ENCODE results near the gene ADK.

The ADK gene

GRCh38 chr10:74637685-74638084, 486.7 kb downstream of the ADK start:
- H3K27me3 Mint-ChIP-seq: no peaks in the 10 kb centered on the region
- peaks cover 18% of the 10 kb centered on the region for H3K9me3 Mint-ChIP-seq
- H3K4me3 Mint-ChIP-seq: no peak overlapping the region
- H3K4me1 Mint-ChIP-seq (ENCODE audit: low read depth): no peaks in the 10 kb centered on the region
- H3K36me3 Mint-ChIP-seq (ENCODE audit: low read depth): peaks cover 63% of the 10 kb centered on the region
- no peak overlapping the region for H3K27ac Mint-ChIP-seq
- DNase-seq: no peak

GRCh38 chr10:74640134-74640921, 489.3 kb downstream of the ADK start:
- Mint-ChIP-seq H3K27ac (no peak overlapping the region), H3K4me1 (ENCODE audit: low read depth) (no peaks in the 10 kb centered on the region)

GRCh38 chr10:74641659-74642058, 490.6 kb downstream of the ADK start:
- Mint-ChIP-seq H3K27me3 (no peaks in the 10 kb centered on the region), H3K4me1 (ENCODE audit: low read depth) (no peaks in the 10 kb centered on the region), H3K36me3 (ENCODE audit: low read depth) (peaks cover 47% of the 10 kb centered on the region), H3K9me3 (peaks cover 3% of the 10 kb centered on the region), H3K4me3 (no peak overlapping the region), H3K27ac (no peak overlapping the region)
- no peak for DNase-seq

More at GRCh38 chr10:74640134-74640921, 489.3 kb downstream of the ADK start:
- no peak overlapping the region for H3K4me3 Mint-ChIP-seq
- H3K27me3 Mint-ChIP-seq: no peaks in the 10 kb centered on the region
- peaks cover 51% of the 10 kb centered on the region for H3K36me3 Mint-ChIP-seq (ENCODE audit: low read depth)
- DNase-seq: no peak
- H3K9me3 Mint-ChIP-seq: peaks cover 6% of the 10 kb centered on the region

GRCh38 chr10:74642901-74643595, 492.0 kb downstream of the ADK start:
- H3K4me3 Mint-ChIP-seq: no peak overlapping the region
- no peaks in the 10 kb centered on the region for H3K27me3 Mint-ChIP-seq
- peaks cover 41% of the 10 kb centered on the region for H3K36me3 Mint-ChIP-seq (ENCODE audit: low read depth)
- DNase-seq: no peak
- H3K27ac Mint-ChIP-seq: no peak overlapping the region
- no peaks in the 10 kb centered on the region for H3K4me1 Mint-ChIP-seq (ENCODE audit: low read depth)
- H3K9me3 Mint-ChIP-seq: peaks cover 3% of the 10 kb centered on the region

GRCh38 chr10:74643596-74643975, 492.6 kb downstream of the ADK start:
- no peak overlapping the region for H3K27ac Mint-ChIP-seq
- no peak for DNase-seq
- H3K36me3 Mint-ChIP-seq (ENCODE audit: low read depth): peaks cover 39% of the 10 kb centered on the region
- H3K27me3 Mint-ChIP-seq: no peaks in the 10 kb centered on the region
- no peak overlapping the region for H3K4me3 Mint-ChIP-seq
- peaks cover 3% of the 10 kb centered on the region for H3K9me3 Mint-ChIP-seq
- H3K4me1 Mint-ChIP-seq (ENCODE audit: low read depth): no peaks in the 10 kb centered on the region

- no peaks in the 10 kb centered on the region for H3K4me1 Mint-ChIP-seq (ENCODE audit: low read depth)
- no peaks in the 10 kb centered on the region for H3K27me3 Mint-ChIP-seq
These were observed 493.7 kb downstream of the ADK start for GRCh38 chr10:74644738-74645137.

GRCh38 chr10:74645692-74646091, 494.7 kb downstream of the ADK start:
- Mint-ChIP-seq H3K4me1 (ENCODE audit: low read depth) (peaks cover 3% of the 10 kb centered on the region), H3K4me3 (no peak overlapping the region), H3K9me3 (peaks cover 3% of the 10 kb centered on the region), H3K36me3 (ENCODE audit: low read depth) (peaks cover 33% of the 10 kb centered on the region), H3K27me3 (no peaks in the 10 kb centered on the region), H3K27ac (no peak overlapping the region)
- DNase-seq: no peak

More at GRCh38 chr10:74644738-74645137, 493.7 kb downstream of the ADK start:
- Mint-ChIP-seq H3K36me3 (ENCODE audit: low read depth) (peaks cover 31% of the 10 kb centered on the region), H3K4me3 (no peak overlapping the region), H3K9me3 (peaks cover 3% of the 10 kb centered on the region), H3K27ac (no peak overlapping the region)
- no peak for DNase-seq

- H3K4me3 Mint-ChIP-seq: no peak overlapping the region
- H3K27me3 Mint-ChIP-seq: no peaks in the 10 kb centered on the region
- no peak overlapping the region for H3K27ac Mint-ChIP-seq
- H3K4me1 Mint-ChIP-seq (ENCODE audit: low read depth): peaks cover 13% of the 10 kb centered on the region
- H3K9me3 Mint-ChIP-seq: no peaks in the 10 kb centered on the region
- peaks cover 29% of the 10 kb centered on the region for H3K36me3 Mint-ChIP-seq (ENCODE audit: low read depth)
- DNase-seq: no peak
These were observed 499.6 kb downstream of the ADK start for GRCh38 chr10:74650613-74651012.

- no peaks in the 10 kb centered on the region for H3K9me3 Mint-ChIP-seq
- no peak overlapping the region for H3K27ac Mint-ChIP-seq
- no peaks in the 10 kb centered on the region for H3K27me3 Mint-ChIP-seq
- peaks cover 13% of the 10 kb centered on the region for H3K4me1 Mint-ChIP-seq (ENCODE audit: low read depth)
- DNase-seq: no peak
- H3K4me3 Mint-ChIP-seq: no peak overlapping the region
- peaks cover 33% of the 10 kb centered on the region for H3K36me3 Mint-ChIP-seq (ENCODE audit: low read depth)
These were observed 500.5 kb downstream of the ADK start for GRCh38 chr10:74651565-74651964.

- peaks cover 33% of the 10 kb centered on the region for H3K36me3 Mint-ChIP-seq (ENCODE audit: low read depth)
- H3K4me3 Mint-ChIP-seq: no peak overlapping the region
- H3K27ac Mint-ChIP-seq: no peak overlapping the region
- peaks cover 13% of the 10 kb centered on the region for H3K4me1 Mint-ChIP-seq (ENCODE audit: low read depth)
- no peaks in the 10 kb centered on the region for H3K27me3 Mint-ChIP-seq
- no peaks in the 10 kb centered on the region for H3K9me3 Mint-ChIP-seq
- DNase-seq: no peak
These were observed 501.6 kb downstream of the ADK start for GRCh38 chr10:74652664-74653063.

GRCh38 chr10:74658511-74658910, 507.5 kb downstream of the ADK start:
- Mint-ChIP-seq H3K36me3 (ENCODE audit: low read depth) (peaks cover 32% of the 10 kb centered on the region), H3K4me3 (no peak overlapping the region), H3K27me3 (no peaks in the 10 kb centered on the region), H3K9me3 (no peaks in the 10 kb centered on the region), H3K27ac (no peak overlapping the region), H3K4me1 (ENCODE audit: low read depth) (no peaks in the 10 kb centered on the region)
- DNase-seq: no peak

GRCh38 chr10:74662635-74663034, 511.6 kb downstream of the ADK start:
- no peak overlapping the region for H3K27ac Mint-ChIP-seq
- no peaks in the 10 kb centered on the region for H3K27me3 Mint-ChIP-seq
- no peaks in the 10 kb centered on the region for H3K9me3 Mint-ChIP-seq

GRCh38 chr10:74669210-74669609, 518.2 kb downstream of the ADK start:
- H3K27me3 Mint-ChIP-seq: no peaks in the 10 kb centered on the region
- no peaks in the 10 kb centered on the region for H3K4me1 Mint-ChIP-seq (ENCODE audit: low read depth)
- H3K9me3 Mint-ChIP-seq: peaks cover 7% of the 10 kb centered on the region
- peaks cover 43% of the 10 kb centered on the region for H3K36me3 Mint-ChIP-seq (ENCODE audit: low read depth)
- DNase-seq: no peak
- H3K4me3 Mint-ChIP-seq: no peak overlapping the region
- H3K27ac Mint-ChIP-seq: no peak overlapping the region

More at GRCh38 chr10:74662635-74663034, 511.6 kb downstream of the ADK start:
- H3K4me3 Mint-ChIP-seq: no peak overlapping the region
- peaks cover 9% of the 10 kb centered on the region for H3K36me3 Mint-ChIP-seq (ENCODE audit: low read depth)
- no peak for DNase-seq
- no peaks in the 10 kb centered on the region for H3K4me1 Mint-ChIP-seq (ENCODE audit: low read depth)

- Mint-ChIP-seq H3K4me3 (no peak overlapping the region), H3K36me3 (ENCODE audit: low read depth) (peaks cover 61% of the 10 kb centered on the region), H3K27me3 (no peaks in the 10 kb centered on the region), H3K4me1 (ENCODE audit: low read depth) (no peaks in the 10 kb centered on the region), H3K27ac (no peak overlapping the region), H3K9me3 (peaks cover 7% of the 10 kb centered on the region)
- DNase-seq: no peak
These were observed 520.7 kb downstream of the ADK start for GRCh38 chr10:74671716-74672115.
